Measurements from ENCODE around the gene GPR21.

Gene GPR21

DNA sequence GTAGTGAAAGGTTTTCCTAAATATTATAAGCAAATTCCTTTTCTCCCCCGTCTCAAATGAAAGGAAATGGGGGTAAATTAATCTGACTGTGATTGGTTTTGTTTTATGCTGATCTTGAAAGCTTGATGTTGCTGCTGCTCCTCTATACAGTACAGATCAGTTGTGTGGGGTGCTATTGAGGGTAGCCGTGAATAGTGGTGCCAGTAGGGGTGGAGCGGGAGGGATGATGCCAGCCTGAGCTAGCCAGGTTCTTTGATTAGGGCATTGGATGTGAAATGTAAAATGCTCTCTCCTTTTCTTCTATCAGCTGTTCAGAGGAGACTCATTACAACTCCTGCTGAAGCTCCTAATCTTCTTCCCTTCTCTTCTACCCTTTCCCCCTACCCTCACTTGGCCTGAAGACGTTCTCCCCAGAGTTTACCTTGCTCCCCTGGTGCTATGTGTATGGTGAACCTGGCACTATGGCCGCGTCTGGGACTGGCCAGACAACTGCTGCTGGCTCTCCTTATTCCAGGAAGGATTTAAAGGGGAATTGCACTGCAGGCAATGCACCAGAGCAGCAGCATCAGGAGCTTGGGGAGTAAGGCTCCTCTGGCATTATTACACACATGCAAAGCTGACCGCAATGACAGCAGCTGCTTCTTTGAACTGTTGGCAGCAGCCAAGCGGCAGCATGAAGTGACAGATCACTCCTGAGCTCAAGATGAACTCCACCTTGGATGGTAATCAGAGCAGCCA is 566 bp downstream of the GPR21 start:
- DNase-seq (ENCODE audit: low spot score), result no peak

GRCh38 chr9:123034881-123035510 is 1.5 kb downstream of the GPR21 start:
- DNase-seq (ENCODE audit: low spot score), result no peak

DNA sequence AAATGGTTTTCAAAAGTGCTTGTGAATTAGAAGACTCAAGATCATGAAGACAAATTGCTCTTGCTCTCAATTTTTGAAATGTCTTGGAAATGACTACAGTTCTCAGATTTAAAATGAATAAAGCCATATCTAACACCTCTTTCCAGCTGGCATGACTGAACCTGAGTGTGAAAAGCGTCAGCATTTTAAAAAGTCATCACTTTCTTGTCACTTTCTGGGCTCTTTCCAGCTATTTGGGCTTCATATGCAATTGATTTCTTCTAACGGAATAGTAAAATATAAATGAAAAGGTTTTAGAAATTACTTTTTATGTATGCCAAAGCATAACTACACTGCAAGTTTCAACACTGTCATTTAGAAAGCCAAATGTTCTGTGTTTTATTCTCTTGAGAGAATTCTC is 2.3 kb downstream of the GPR21 start:
- DNase-seq (ENCODE audit: low spot score), result no peak

- no peak for DNase-seq (ENCODE audit: low spot score)
Observed at GRCh38 chr9:123036893-123037545, 3.6 kb downstream of the GPR21 start.

GRCh38 chr9:123039617-123040219 is 6.3 kb downstream of the GPR21 start:
- no peak for DNase-seq (ENCODE audit: low spot score)

GRCh38 chr9:123040801-123041200 is 7.3 kb downstream of the GPR21 start:
- DNase-seq (ENCODE audit: low spot score), result no peak

DNA sequence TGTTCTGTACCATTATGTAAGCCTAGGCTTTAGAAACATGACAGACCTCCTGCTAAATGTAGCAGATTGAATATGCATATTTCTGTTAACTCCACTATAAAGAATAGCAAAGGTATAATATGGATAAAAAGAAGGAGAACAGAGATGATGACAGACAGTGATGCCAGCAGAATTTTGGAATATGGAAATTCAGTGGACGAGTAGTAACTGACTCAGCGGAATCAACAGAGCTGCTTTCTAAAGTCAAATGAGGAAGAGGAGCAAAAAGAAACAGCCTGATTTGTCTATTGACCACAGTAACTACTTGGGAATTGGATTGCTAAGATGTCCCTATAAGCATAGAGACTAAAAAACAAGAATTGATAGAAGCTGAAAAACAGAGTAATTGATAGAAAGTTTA is 8.0 kb downstream of the GPR21 start:
- no peak for DNase-seq (ENCODE audit: low spot score)

GRCh38 chr9:123043081-123043939 is 9.8 kb downstream of the GPR21 start:
- DNase-seq (ENCODE audit: low spot score), result no peak

GRCh38 chr9:123044586-123044985 is 11.1 kb downstream of the GPR21 start:
- peak; percentile 53 for DNase-seq (ENCODE audit: low spot score)

GRCh38 chr9:123046406-123047195 is 13.1 kb downstream of the GPR21 start:
- DNase-seq (ENCODE audit: low spot score), result no peak

DNA sequence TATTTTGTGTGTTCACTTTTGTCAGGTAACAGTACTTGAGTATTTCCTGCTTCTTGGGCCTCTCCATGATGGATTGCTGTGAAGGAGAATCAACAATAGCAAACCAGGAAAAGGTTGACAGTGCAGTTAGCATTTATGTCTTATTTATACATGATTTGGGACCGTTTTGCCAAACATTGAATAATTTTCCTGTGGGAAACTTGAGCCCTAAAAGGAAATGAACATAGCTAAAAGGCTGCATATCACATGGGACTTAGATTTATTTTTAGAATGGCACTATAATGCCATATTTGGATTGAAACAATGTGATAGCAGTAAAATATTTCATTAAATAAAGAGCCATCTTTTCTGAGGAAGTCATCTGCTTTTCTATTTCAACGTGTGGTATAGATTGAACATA is 15.3 kb downstream of the GPR21 start:
- DNase-seq (ENCODE audit: low spot score), result peak; percentile 26

GRCh38 chr9:123049589-123050222 is 16.2 kb downstream of the GPR21 start:
- peak; percentile 35 for DNase-seq (ENCODE audit: low spot score)

DNA sequence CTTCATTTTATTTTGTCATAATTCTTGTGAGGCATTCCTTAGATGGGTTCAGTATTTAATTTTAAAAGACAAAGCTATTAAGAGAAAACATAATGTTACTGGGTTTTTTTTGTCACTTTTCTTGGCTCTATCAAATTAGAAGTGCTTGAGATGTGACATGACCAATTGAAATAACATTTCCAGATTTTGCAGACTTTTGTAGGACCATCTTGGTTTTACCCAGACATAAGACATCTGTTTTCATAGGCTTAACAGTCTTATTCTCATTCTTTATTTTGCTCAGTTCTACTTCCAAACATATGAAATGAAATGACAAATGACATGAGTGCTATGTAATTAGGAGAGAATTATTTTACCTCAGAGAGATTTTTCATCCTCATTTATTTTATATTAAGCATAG is 19.6 kb downstream of the GPR21 start:
- no peak for DNase-seq (ENCODE audit: low spot score)

- no peak for DNase-seq (ENCODE audit: low spot score)
Observed at GRCh38 chr9:123053711-123054110, 20.2 kb downstream of the GPR21 start.

- DNase-seq (ENCODE audit: low spot score), result no peak
Observed at GRCh38 chr9:123058834-123059233, 25.4 kb downstream of the GPR21 start.

DNA sequence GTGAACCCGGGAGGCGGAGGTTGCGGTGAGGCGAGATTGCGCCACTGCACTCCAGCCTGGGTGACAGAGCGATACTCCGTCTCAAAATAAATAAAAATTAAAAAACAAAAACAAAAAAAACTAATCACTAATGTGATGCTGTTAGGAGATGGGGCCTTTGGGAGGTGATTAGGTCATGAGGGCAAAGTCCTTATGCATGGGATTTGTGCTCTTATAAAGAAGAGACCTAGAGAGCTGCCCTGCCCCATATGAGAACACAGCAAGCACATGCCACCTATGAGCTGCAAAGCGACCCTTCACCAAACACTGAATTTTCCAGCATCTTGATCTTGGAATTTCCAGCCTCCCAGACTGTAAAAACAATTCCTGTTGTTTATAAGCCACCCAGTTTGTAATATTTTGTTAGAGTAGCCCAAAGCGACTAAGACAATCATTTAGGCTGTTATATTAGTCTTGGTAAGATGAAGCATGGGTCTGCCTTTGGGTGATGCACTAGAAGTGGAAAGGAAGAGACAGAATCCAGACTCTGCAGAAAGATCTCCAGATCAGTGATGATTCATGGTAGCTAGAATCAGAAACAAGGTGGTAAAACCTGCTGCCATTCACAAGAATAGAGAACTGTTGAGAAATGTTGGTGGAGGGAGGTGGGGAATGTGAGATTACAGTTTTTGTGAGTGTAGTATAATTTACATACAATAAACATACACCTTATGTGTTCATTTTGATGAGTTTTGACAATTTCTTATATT is 26.2 kb downstream of the GPR21 start:
- DNase-seq (ENCODE audit: low spot score), result no peak

DNA sequence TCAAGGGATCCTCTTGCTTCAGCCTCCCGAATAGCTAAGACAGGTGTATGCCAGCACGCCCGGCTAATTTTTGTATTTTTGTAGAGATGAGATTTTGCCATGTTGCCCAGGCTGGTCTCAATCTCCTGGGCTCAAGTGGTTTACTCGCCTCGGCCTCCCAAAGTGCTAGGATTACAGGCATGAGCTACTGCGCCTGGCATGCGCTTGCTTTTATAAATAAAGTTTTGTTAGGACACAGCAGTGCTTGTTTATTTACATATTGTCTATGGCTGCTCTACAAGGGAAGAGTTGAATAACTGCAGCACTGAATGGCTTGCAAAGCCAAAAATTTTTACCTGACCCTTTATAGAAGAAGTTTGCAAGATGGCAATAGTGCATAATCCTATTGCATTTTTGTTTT is 27.7 kb downstream of the GPR21 start:
- no peak for DNase-seq (ENCODE audit: low spot score)

DNA sequence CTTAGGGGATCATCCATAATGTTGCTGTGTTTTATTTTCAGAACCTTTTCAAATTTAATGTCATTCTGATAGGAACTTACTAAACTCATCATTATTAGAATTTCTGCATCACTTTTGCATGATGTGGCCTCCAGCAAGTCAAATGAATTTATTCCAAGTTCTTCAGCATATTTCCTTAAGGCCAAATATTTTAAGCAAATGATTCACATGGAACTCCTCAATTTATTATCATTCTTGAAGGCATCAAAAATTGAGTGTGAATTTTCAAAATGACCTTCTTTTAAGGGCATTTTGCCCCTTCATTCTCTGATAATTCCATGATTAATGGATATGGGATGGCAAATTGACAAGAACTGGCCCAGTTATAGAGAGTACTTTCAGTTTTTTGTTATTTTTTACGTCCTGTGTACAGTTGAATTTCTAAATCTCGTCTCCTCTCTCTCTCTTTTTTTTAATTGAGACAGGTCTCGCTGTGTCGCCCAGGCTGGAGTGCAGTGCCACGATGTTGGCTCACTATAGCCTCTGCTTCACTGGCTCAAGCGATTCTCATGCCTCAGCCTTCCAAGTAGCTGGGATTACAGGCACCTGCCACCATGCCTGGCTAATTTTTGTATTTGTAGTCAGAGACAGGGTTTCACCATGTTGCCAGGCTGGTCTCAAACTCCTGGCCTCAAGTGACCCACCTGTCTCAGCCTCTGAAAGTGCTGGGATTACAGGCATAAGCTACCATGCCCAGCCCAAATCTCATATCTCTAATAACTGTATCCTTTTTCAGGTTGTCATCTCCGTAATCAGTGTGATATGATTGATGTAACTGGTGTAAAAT is 29.1 kb downstream of the GPR21 start:
- no peak for DNase-seq (ENCODE audit: low spot score)

DNA sequence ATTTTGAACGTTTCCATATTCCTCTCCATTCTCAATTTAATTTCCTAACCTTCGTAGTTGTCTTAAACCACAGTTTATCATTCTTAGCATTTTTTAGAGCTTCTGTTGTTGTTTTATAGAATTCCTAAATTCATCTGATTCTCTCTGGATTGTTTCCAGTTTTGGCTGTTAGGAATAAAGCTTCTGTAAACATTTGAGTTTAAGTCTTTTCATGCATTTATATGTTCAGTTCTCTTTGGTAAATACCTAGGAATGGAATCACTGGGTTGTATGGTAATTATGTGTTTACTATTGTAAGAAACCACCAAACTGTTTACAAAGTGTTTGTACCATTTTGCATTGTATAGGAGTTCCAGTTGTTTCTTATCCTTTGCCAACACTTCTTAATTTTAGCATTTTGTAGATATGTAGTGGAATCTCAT is 29.7 kb downstream of the GPR21 start:
- DNase-seq (ENCODE audit: low spot score), result peak; percentile 33
